Stimulated activated naive CD8-positive, alpha-beta T cell treated with anti-CD3 and anti-CD28 coated beads, Interleukin-15, Interleukin-2, amounts not matched to agents 100 ng/mL and 50 ng/mL, for 24 hours (primary cell): ENCODE results near the gene INO80C.

ENCODE experiments used
- H3K27ac Mint-ChIP-seq: one replicate; pipeline ENCODE4 v1.8.0; 2021; ENCODE audit warnings: mild to moderate bottlenecking, mixed read lengths
- H3K27me3 Mint-ChIP-seq: one replicate; pipeline ENCODE4 v1.8.0; 2021; ENCODE audit warnings: mixed read lengths
- H3K36me3 Mint-ChIP-seq: one replicate; pipeline ENCODE4 v1.8.0; 2021; ENCODE audit warnings: low read depth, mixed read lengths
- H3K4me1 Mint-ChIP-seq: one replicate; pipeline ENCODE4 v1.8.0; 2021; ENCODE audit warnings: low read depth, mixed read lengths
- H3K4me3 Mint-ChIP-seq: one replicate; pipeline ENCODE4 v1.8.0; 2021; ENCODE audit warnings: mild to moderate bottlenecking, mixed read lengths
- H3K9me3 Mint-ChIP-seq: one replicate; pipeline ENCODE4 v1.8.0; 2021; ENCODE audit warnings: mixed read lengths

The INO80C gene

DNA sequence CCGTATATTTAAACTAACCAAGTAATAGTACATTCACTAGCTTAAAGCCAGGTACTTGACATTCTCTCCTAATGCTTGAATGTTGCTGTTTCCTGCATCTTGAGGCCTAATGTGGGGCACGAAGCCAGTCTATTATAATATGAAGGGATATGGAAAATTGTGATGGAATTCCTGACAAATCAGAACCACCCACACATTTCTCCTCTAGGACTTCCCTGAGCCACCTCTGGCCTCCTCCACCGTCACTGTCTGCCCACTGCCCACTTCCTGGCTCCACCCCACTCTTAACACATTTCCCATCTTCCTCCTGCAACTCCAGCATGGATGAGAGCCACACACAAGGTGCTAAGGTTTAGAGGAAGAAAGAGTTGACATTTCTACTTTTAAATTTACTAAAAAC is 19.0 kb upstream of the INO80C start:
- Mint-ChIP-seq H3K27ac (peak overlapping the region; percentile 12), H3K4me3 (no peak overlapping the region), H3K27me3 (no peaks in the 10 kb centered on the region), H3K36me3 (no peaks in the 10 kb centered on the region), H3K9me3 (no peaks in the 10 kb centered on the region), H3K4me1 (peaks cover 10% of the 10 kb centered on the region)

GRCh38 chr18:35516351-35516750 is 18.6 kb upstream of the INO80C start:
- no peak overlapping the region for H3K27ac Mint-ChIP-seq
- H3K36me3 Mint-ChIP-seq = no peaks in the 10 kb centered on the region
- no peak overlapping the region for H3K4me3 Mint-ChIP-seq
- no peaks in the 10 kb centered on the region for H3K27me3 Mint-ChIP-seq
- H3K9me3 Mint-ChIP-seq = no peaks in the 10 kb centered on the region
- H3K4me1 Mint-ChIP-seq = peaks cover 10% of the 10 kb centered on the region

GRCh38 chr18:35515460-35516130 is 17.8 kb upstream of the INO80C start:
- Mint-ChIP-seq H3K4me1 (peaks cover 13% of the 10 kb centered on the region), H3K9me3 (no peaks in the 10 kb centered on the region), H3K27ac (no peak overlapping the region), H3K4me3 (no peak overlapping the region), H3K27me3 (no peaks in the 10 kb centered on the region), H3K36me3 (no peaks in the 10 kb centered on the region)

DNA sequence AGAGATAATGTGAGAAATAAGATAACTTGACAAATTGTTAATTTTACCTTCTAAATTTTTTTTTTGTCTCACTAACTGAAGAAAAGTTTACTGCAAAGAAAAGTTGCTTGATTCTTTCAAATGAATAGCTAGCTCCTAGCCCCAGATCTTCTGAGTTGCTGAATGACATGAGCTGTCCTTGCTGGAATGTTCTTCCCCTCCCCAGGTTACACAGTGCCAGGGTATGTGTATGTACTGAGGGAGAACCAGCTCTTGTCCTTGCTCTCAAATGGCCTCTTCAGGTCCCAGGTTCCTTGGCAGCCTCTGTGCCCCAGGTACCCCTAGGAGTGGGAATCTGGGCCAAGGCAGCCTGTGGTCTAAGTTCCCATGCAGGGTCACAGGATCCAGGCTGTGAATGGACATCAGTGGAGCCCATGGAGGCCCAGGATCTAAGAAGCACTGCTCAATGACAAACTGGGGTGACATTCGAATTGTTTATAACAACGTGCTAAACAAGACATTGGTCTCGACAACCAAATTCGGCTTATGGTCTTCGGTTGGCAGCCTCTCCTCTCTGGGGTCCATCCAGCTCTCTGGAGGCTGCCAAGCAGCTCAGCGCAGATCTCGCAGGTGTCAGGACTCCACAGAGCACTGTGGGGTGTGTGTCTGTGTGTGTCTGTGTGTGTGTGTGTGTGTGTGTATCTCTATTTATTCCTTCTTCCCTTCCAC is 17.1 kb upstream of the INO80C start:
- no peaks in the 10 kb centered on the region for H3K9me3 Mint-ChIP-seq
- no peaks in the 10 kb centered on the region for H3K27me3 Mint-ChIP-seq
- no peak overlapping the region for H3K27ac Mint-ChIP-seq
- H3K4me1 Mint-ChIP-seq = peaks cover 13% of the 10 kb centered on the region
- no peak overlapping the region for H3K4me3 Mint-ChIP-seq
- no peaks in the 10 kb centered on the region for H3K36me3 Mint-ChIP-seq

GRCh38 chr18:35514283-35514682 is 16.5 kb upstream of the INO80C start:
- Mint-ChIP-seq H3K36me3 (no peaks in the 10 kb centered on the region), H3K27ac (no peak overlapping the region), H3K9me3 (no peaks in the 10 kb centered on the region), H3K27me3 (no peaks in the 10 kb centered on the region), H3K4me1 (peaks cover 13% of the 10 kb centered on the region), H3K4me3 (no peak overlapping the region)

- H3K36me3 Mint-ChIP-seq = no peaks in the 10 kb centered on the region
- H3K4me1 Mint-ChIP-seq = peaks cover 13% of the 10 kb centered on the region
- H3K27ac Mint-ChIP-seq = no peak overlapping the region
- no peak overlapping the region for H3K4me3 Mint-ChIP-seq
- no peaks in the 10 kb centered on the region for H3K9me3 Mint-ChIP-seq
- no peaks in the 10 kb centered on the region for H3K27me3 Mint-ChIP-seq
Measured at GRCh38 chr18:35513181-35513936, 15.6 kb upstream of the INO80C start.

DNA sequence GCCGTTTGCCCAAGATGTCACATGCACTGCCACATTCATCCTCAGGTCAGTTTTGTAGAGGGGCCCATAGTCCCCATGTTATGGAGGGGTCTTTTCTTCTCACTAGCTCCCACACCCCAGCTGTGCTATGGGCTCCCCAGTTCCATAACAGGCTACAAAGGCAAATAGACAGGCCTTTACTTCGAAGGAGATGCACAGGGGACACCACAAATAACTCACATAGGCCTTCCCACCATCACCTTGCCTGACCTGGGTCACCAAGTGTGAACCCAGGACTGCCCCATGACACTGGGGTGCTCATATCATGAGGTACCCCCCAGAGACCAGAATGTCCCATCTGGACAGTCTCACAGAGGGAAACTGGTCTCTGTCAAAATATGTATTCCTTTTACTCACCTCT is 15.0 kb upstream of the INO80C start:
- H3K36me3 Mint-ChIP-seq = no peaks in the 10 kb centered on the region

DNA sequence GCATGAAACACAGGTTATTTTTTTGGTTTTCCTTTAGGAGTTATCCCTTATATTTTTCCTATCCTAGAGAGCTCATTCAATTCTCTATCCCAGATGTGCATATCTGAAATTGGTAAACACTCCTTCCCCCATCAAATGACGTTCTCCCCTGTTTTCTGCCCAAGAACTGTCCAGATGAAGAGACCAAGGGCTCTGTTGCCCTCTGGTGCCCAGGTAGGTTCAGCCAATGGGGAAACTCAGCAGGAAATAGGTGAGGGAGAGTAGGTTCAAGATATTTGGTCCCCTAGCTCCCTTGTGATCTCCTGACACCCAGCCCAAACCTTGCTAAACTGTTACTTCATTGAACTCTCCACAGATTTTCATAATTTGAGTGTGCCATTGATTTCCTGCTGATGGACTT is 14.1 kb upstream of the INO80C start:
- Mint-ChIP-seq H3K27ac (no peak overlapping the region), H3K36me3 (no peaks in the 10 kb centered on the region), H3K4me1 (peaks cover 11% of the 10 kb centered on the region), H3K4me3 (no peak overlapping the region), H3K9me3 (no peaks in the 10 kb centered on the region), H3K27me3 (no peaks in the 10 kb centered on the region)

More for the DNA sequence above, 15.0 kb upstream of the INO80C start:
- peaks cover 13% of the 10 kb centered on the region for H3K4me1 Mint-ChIP-seq
- H3K4me3 Mint-ChIP-seq = no peak overlapping the region
- no peaks in the 10 kb centered on the region for H3K27me3 Mint-ChIP-seq
- no peaks in the 10 kb centered on the region for H3K9me3 Mint-ChIP-seq
- no peak overlapping the region for H3K27ac Mint-ChIP-seq

GRCh38 chr18:35511428-35511827 is 13.7 kb upstream of the INO80C start:
- Mint-ChIP-seq H3K4me3 (no peak overlapping the region), H3K27ac (no peak overlapping the region)

DNA sequence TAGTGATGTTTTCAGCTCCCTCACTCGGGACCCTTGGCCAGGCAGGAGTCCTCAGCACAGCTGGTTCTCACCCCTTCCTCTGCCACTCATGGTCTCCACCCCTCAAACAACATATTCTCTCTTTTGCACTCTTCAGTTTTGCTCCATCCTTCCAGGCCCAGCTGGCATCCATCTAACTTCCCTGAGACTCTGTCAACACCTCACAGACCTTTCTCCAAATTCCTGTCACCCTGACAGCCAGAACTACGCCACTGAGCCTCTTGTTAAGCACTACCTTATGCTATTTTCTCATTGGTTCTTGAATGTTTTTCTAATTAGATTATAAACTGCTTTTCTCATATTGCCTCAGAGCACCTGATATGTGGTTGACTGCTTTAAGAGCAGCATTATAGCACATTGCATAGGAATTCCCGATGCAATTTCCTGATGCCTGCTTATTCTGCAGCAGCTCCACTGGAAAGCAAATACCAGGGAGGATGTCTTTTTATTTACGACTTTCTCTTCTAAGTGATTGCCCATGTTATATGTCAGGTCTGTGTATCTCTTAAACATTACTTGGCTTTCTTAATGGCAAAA is 12.4 kb upstream of the INO80C start:
- Mint-ChIP-seq H3K4me1 (peaks cover 4% of the 10 kb centered on the region), H3K27ac (no peak overlapping the region)

More at GRCh38 chr18:35511428-35511827, 13.7 kb upstream of the INO80C start:
- peaks cover 10% of the 10 kb centered on the region for H3K4me1 Mint-ChIP-seq
- no peaks in the 10 kb centered on the region for H3K9me3 Mint-ChIP-seq
- H3K36me3 Mint-ChIP-seq = no peaks in the 10 kb centered on the region
- no peaks in the 10 kb centered on the region for H3K27me3 Mint-ChIP-seq

GRCh38 chr18:35508746-35509338 is 11.1 kb upstream of the INO80C start:
- no peaks in the 10 kb centered on the region for H3K9me3 Mint-ChIP-seq
- no peak overlapping the region for H3K27ac Mint-ChIP-seq
- H3K36me3 Mint-ChIP-seq = no peaks in the 10 kb centered on the region
- peaks cover 4% of the 10 kb centered on the region for H3K4me1 Mint-ChIP-seq
- no peak overlapping the region for H3K4me3 Mint-ChIP-seq
- no peaks in the 10 kb centered on the region for H3K27me3 Mint-ChIP-seq

More for the DNA sequence above, 12.4 kb upstream of the INO80C start:
- H3K9me3 Mint-ChIP-seq = no peaks in the 10 kb centered on the region
- no peaks in the 10 kb centered on the region for H3K27me3 Mint-ChIP-seq
- no peak overlapping the region for H3K4me3 Mint-ChIP-seq
- no peaks in the 10 kb centered on the region for H3K36me3 Mint-ChIP-seq

DNA sequence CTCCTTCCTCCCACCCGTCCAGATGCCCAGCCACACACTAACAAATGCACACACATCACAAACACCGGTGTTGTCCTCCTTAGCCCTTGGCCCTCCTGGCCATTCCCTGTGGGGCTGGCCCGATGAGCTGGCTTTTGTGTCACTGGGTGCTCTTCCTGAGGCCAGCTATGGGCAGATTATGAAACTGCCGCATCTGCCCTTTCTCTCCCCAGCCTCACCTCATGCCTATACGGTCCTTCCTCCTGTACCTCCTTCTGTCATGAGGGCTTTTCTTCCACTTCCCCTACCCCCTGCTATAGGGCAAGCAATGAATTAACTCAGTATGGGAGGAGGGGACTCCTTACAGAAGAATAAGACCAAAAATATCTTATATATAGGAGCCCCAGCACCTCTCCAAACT is 10.3 kb upstream of the INO80C start:
- Mint-ChIP-seq H3K4me1 (peaks cover 4% of the 10 kb centered on the region), H3K9me3 (no peaks in the 10 kb centered on the region), H3K36me3 (no peaks in the 10 kb centered on the region), H3K4me3 (no peak overlapping the region), H3K27me3 (no peaks in the 10 kb centered on the region), H3K27ac (no peak overlapping the region)

DNA sequence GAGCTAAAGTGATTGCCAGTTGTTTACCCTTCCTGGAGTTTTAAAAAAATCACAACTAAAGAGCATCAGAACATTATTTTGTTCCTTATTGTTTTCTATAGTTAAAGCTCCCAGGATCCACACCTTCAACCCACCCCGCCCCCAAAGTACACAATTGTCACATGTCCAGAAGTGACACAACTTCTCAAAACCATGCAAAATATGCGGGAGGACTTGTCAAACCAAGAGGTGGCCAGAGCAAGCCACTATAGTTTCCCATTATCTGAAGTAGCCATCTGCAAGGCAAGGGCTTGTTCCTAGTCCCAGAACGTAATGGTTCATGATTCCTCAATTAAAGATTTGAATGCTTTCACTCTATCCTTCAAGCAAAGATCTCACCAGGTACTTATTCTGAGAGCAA is 9.9 kb upstream of the INO80C start:
- Mint-ChIP-seq H3K27me3 (no peaks in the 10 kb centered on the region), H3K4me3 (no peak overlapping the region), H3K9me3 (no peaks in the 10 kb centered on the region), H3K27ac (no peak overlapping the region), H3K4me1 (peaks cover 4% of the 10 kb centered on the region), H3K36me3 (no peaks in the 10 kb centered on the region)

DNA sequence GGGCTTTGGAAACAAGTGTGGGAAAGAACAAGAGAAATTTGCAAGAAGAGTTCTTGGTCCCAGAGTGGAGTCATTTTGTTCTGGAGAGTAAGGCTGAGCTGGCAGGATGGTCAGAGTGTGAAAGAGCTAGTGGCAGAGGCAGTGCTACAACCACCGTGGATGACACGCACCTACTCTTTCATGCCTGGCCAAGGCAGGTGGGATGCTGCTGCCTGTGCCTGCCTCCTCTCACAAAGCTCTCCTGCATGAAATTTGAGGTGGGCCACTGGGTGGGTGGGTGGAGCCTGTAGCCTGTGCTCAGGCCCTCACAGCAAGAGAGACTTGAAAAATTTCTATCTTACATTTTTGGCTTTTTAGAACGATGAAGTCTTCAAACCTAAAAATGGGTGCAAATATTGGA is 9.4 kb upstream of the INO80C start:
- no peak overlapping the region for H3K4me3 Mint-ChIP-seq
- peaks cover 4% of the 10 kb centered on the region for H3K4me1 Mint-ChIP-seq
- no peaks in the 10 kb centered on the region for H3K9me3 Mint-ChIP-seq
- no peak overlapping the region for H3K27ac Mint-ChIP-seq
- H3K27me3 Mint-ChIP-seq = no peaks in the 10 kb centered on the region
- no peaks in the 10 kb centered on the region for H3K36me3 Mint-ChIP-seq
